NT2/D1 (cell line): ENCODE results near the gene ALDH3B2.

Experiments
- SUZ12 ChIP-seq: IDR thresholded peaks from 2 replicates; pipeline ENCODE4 v1.6.1; 2011; ENCODE audit not compliant: insufficient read length, insufficient read depth; ENCODE audit errors: extremely low read depth
- YY1 ChIP-seq: IDR thresholded peaks from 2 replicates; pipeline ENCODE4 v1.6.1; 2011; ENCODE audit not compliant: insufficient read length, insufficient read depth

- no peak for TF ChIP-seq SUZ12
- no peak for TF ChIP-seq YY1
Observed at GRCh38 chr11:67695606-67696005, 21.2 kb upstream of the ALDH3B2 start.
